ENCODE results near the gene TTC7B.

TTC7B gene

DNA sequence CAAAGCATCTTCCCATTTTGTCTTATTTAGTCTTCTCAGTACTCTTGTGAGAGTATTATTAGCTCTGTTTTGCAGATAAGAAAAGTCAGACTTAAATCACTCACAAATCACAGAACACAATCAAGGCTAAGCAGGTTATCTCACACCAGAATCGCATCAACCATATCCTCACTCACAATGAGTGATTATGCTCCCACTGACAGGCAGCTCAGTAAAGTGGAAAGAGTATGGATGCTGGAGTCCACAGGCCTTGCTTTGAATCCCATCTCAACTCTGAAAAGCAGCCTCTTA, 43.1 kb downstream of the TTC7B start:
- no peak for FAIRE-seq

GRCh38 chr14:90767899-90768298, 48.3 kb downstream of the TTC7B start:
- no peak for FAIRE-seq

GRCh38 chr14:90760591-90761316, 55.5 kb downstream of the TTC7B start:
- no peak for FAIRE-seq

GRCh38 chr14:90760078-90760444, 56.2 kb downstream of the TTC7B start:
- no peak for FAIRE-seq

GRCh38 chr14:90759370-90760077, 56.7 kb downstream of the TTC7B start:
- FAIRE-seq = no peak

DNA sequence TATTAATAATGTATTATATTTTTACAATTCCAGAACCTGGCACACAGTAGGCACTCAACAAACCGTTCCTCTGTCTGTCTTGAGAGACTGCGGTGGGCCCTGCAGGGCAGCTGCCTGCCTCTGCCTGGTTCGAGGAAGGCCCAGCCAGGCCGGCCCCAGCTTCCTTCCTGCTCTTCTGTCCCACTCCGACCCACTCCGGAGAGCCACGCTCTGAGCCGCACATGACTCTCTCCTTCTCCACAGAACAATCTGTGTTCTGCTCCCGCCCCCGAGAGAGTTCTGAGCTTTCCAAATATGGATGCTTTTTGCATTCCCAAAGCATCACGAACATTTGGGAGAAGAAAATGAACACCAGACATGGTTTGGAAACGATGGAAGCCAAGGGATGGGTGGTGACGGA, 57.3 kb downstream of the TTC7B start:
- FAIRE-seq = no peak

DNA sequence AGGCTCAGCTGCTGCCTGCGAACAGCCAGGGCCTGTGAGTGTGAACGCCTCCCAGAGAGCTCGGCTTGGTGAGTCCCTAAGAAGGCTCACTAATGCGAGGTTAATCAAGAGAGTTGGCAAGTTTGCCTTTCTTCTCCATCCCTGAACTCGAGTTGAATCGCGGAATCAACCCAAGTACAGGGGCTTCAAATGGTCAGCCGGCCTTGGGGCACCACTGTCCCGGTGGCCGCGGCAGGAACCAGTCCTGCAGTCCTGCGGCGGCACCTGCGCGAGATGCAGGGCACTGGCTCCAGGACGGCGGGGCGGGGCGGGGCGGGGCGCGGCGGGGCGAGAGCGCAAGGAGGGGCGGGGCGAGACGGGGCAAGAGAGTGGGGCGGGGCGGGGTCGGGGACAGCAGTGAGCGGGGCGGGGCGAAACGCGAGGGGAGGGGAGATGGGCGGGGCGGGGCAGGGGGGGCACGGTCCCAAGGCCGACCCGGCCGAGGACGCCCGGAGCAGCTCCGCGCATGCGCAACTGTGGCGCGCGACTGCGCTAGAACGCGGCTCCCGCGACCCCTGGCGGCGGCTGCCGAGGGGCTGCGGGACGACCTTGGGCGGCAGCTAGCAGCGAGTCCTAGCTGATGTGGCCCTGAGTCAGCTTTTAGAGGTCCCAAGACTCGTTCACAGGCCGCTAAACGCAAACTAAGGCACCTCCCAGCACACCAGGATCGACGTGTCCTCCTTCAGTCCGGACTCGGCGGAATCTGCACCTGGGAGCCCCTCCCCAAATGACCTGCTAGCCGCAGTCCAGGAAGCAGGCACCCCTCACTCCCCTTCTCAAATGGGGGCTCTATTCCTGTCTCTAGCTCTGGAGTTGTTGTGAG, 58.0 kb downstream of the TTC7B start:
- FAIRE-seq = no peak

- no peak for FAIRE-seq
Observed at GRCh38 chr14:90757452-90757851, 58.8 kb downstream of the TTC7B start.

DNA sequence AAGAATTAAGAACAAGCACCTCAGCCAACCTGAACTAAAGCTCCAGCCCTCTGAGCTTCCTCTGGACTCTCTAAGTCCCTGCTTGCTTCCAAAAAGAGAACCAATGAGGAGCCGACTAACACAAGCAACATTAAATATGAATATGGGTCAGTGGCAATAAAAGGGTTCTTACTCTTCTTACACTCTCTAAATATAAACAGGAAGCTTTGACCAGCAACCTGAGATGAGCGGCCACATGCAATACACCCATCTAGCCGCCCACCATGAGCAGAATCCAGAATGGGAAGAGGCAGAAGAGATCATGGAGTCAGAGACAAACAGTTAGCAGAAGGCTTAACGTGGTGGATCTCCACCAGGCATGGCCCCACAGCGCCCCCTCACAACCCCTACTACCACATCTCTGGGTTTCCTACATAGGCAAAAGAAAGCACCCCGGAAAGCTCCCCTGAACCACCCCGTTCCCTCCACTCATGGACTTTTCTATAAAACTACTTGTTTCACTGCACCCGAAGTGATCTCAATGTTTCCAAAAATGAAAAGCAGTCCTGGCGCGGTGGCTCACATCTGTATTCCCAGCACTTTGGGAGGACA, 59.4 kb downstream of the TTC7B start:
- FAIRE-seq = no peak

- no peak for FAIRE-seq
Observed at GRCh38 chr14:90755661-90756304, 60.4 kb downstream of the TTC7B start.

DNA sequence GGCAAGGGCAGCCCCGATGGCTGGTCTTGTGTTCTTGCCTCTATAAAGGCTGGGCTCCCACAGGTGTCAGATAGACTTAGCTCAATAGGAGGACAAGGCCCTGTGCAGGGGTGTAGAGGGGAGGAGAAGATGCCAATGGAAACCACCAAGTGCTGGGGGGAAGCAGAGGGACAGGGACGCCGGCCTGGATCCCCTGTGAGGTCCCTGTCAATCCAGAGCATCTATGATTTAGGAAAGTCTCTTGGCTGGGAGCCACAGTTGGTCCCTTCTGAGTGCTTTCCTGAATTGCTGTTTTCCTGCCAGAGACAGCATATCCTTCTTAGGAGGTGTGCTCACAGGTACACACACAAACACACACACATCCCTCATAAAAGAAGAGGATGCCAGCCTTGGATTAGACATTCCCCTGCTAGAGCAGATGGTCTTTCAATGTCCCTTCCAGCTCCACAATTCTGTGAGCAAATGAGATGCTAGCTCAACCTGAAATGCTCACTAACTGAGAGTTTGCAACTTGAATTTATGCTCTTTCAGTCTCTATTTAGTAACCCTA, 62.7 kb downstream of the TTC7B start:
- no peak for FAIRE-seq

- no peak for FAIRE-seq
Observed at GRCh38 chr14:90750701-90751100, 65.5 kb downstream of the TTC7B start.

GRCh38 chr14:90750191-90750590, 66.0 kb downstream of the TTC7B start:
- no peak for FAIRE-seq

DNA sequence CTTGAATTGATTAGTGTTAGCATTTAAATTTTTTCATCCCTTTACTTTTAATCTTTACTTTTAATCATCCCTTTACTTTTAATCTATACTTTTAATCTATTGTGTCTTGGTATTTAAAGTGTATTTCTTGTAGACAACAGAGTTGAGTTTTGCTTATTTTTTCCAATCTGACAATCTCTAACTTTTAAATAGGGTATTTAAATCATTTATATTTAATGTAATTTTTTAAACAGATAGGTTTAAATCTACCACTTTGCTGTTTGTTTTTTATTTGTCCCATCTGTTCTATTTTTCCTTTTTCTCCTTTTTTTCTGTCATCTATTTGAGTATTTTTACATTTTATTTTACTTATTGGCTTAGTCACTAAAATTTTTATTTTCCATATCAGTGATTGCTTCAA, 68.3 kb downstream of the TTC7B start:
- FAIRE-seq = peak; percentile 24

GRCh38 chr14:90743826-90744225, 72.4 kb downstream of the TTC7B start:
- no peak for FAIRE-seq

DNA sequence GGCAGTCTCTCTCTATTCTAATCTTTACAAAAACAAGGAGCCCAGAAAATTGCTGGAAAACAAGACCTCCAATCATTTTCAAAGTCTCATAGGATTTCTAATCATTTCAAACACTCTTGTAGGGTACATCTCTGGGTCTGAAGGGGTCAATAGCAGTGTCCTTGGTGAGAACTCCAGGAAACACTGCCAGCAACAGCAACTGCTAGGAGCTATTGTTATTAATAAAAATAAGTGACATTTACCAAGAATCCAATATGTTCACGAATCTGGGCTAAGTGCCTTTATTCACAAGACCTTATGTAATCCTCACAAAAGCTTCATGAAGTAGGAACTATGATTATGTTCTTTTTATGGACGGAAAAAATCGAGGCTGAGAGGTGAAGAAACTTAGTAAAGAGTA, 72.8 kb downstream of the TTC7B start:
- FAIRE-seq = no peak

DNA sequence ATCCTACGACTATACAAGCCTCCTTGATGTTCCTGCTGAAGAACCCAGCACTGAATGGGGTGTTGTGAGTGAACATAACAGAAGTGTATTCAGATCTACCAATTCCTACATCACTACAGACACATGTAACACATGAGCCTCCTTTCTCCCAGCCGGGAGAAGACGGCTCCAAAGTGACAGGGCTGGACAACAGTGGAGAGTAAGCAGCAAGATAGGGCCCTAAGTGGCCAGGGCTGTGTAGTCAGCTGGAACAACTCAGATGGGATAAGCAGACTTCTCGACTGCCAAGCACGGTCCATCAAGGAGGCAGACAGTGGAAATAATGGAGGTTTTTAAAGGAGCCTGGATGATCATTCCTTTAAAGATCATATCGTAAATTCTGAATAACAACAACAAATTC, 73.5 kb downstream of the TTC7B start:
- no peak for FAIRE-seq

GRCh38 chr14:90742252-90742651, 74.0 kb downstream of the TTC7B start:
- FAIRE-seq = no peak

DNA sequence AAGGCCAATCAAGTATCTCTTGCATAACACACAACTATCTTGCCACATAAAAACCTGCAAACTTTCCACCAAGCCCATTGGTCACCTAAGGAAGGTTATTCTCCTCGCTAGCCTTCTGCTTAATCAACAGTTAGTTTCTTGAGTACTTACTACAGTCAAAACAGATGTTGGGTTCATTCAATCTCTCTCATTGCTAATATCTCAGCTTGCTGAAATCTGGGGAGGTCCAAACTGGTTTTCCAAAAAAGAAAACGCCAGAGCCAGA, 74.6 kb downstream of the TTC7B start:
- FAIRE-seq = no peak

DNA sequence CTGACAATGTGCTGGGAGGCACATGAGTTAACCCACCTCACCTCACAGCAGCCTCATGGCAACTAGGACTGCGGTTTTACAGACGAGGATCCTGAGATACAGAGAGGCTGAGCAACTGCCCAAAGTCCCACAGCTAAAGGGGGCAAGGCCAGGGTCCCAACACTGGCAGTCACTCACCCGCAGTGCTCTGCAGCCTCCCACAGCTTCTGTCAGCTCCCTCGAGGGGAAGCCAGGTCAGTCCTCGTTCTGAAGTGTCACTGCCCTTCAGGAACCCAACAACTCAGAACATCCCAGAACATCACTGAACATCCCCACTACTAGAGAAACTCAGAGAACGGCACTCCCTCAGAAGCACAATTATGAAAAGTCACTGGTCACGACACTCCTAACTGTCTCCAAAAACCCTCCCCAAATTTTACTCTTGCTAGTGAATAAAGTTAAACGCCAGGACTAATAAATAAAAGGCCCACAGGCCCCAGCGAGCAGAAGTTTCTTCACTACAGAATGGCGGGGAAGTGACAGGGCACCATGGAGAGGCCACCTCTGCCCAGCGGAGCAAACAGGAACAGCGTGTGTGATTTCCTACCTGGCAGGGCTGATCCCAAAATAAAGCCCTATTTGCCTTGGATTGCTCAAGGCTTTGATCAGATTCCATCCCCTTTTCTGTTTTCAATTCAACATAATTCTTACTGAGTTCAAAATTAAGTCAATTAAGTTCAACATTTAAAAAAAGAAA, 75.1 kb downstream of the TTC7B start:
- no peak for FAIRE-seq

DNA sequence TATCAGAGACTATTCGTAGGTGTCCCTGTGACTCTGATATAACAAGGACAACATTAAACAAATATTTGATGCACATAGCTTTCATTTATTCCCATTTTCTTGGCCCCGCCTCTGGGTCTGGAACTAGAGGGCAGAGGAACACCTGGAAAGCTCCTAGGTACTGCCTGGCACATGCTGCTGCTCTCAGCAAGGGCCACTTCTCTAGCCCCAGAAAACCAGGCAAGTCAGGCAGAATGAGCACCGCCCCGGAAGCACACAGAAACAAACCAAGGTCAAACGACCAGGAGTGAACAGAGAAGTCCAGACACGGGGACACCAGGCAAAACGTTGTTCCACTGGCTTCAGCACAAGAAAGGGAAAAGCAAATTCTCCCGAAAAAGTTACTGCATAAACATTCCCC, 76.1 kb downstream of the TTC7B start:
- no peak for FAIRE-seq

All from colon (tissue), 2 donors.